HG03039 (cell line): ENCODE results near the gene TIGD6.
"Not testable (repeated sequence)": the region's sequence is repeated elsewhere in the genome, so short reads cannot be mapped to it uniquely, and the experiment has no call there.

Experiments used
- ATAC-seq: cut with Tn5 transposase; IDR thresholded peaks from one replicate; pipeline ENCODE4 v1.9.1; 2021; ENCODE audit warnings: mild to moderate bottlenecking, moderate library complexity; ENCODE audit not compliant: unreplicated experiment

The TIGD6 gene

GRCh38 chr5:150000256-150000989, at the start of gene TIGD6, which contains the start of gene HMGXB3:
Gene TIGD6, minus strand, starts transcription at chr5:150000654. Its CDS starts 4,306 bp downstream, at chr5:149996348.
Gene HMGXB3, plus strand, starts transcription at chr5:150000739. Its CDS starts 4,114 bp downstream, at chr5:150004853.
- ATAC-seq = peak; percentile 87

- no peak for ATAC-seq
These were observed 45.6 kb upstream of the TIGD6 start for GRCh38 chr5:150046031-150046430.

- ATAC-seq = no peak
These were observed 45.1 kb upstream of the TIGD6 start for GRCh38 chr5:150045549-150045948.

GRCh38 chr5:150044712-150045111, 44.3 kb upstream of the TIGD6 start:
- ATAC-seq = no peak

GRCh38 chr5:150044329-150044681, 43.9 kb upstream of the TIGD6 start:
- no peak for ATAC-seq

- ATAC-seq = no peak
These were observed 43.3 kb upstream of the TIGD6 start for GRCh38 chr5:150043657-150044328.

- ATAC-seq = no peak
These were observed 42.0 kb upstream of the TIGD6 start for GRCh38 chr5:150042459-150042858.

GRCh38 chr5:150038547-150038946, 38.1 kb upstream of the TIGD6 start:
- no peak for ATAC-seq

GRCh38 chr5:150036513-150036912, 36.1 kb upstream of the TIGD6 start:
- no peak for ATAC-seq

GRCh38 chr5:150035139-150035895, 34.9 kb upstream of the TIGD6 start:
- no peak for ATAC-seq

- ATAC-seq = no peak
These were observed 34.2 kb upstream of the TIGD6 start for GRCh38 chr5:150034662-150035061.

- ATAC-seq = no peak
These were observed 32.9 kb upstream of the TIGD6 start for GRCh38 chr5:150033334-150033733.

GRCh38 chr5:150028047-150028446, 27.6 kb upstream of the TIGD6 start:
- ATAC-seq = not testable (repeated sequence)

- ATAC-seq = no peak
These were observed 26.3 kb upstream of the TIGD6 start for GRCh38 chr5:150026682-150027172.

- ATAC-seq = no peak
These were observed 24.0 kb upstream of the TIGD6 start for GRCh38 chr5:150024346-150024984.

GRCh38 chr5:150023136-150023535, 22.7 kb upstream of the TIGD6 start:
- ATAC-seq = no peak

GRCh38 chr5:150022681-150023080, 22.2 kb upstream of the TIGD6 start:
- no peak for ATAC-seq

- no peak for ATAC-seq
These were observed 21.7 kb upstream of the TIGD6 start for GRCh38 chr5:150022158-150022531.

GRCh38 chr5:150021491-150022157, 21.2 kb upstream of the TIGD6 start:
- no peak for ATAC-seq

- no peak for ATAC-seq
These were observed 19.8 kb upstream of the TIGD6 start for GRCh38 chr5:150020249-150020648.
